ES-I3 (cell line): ENCODE results near the gene TTC9B.

Experiments
- H3K36me3 ChIP-seq: 2 replicates; pipeline ENCODE4 v1.6.1; 2013; ENCODE audit warnings: mild to moderate bottlenecking, low read length, control low read depth, moderate library complexity; ENCODE audit not compliant: insufficient read depth
- H3K4me1 ChIP-seq: 2 replicates; pipeline ENCODE4 v1.6.1; 2013; ENCODE audit warnings: mild to moderate bottlenecking, control low read depth, low read length; ENCODE audit not compliant: insufficient read depth
- H3K9ac ChIP-seq: 2 replicates; pipeline ENCODE4 v1.6.1; 2013; ENCODE audit warnings: low read depth, mild to moderate bottlenecking, low read length, moderate library complexity
- H3K9me3 ChIP-seq: 2 replicates; pipeline ENCODE4 v1.6.1; 2013; ENCODE audit warnings: mild to moderate bottlenecking, low read length, moderate library complexity; ENCODE audit not compliant: control insufficient read depth, insufficient read depth

TTC9B gene

DNA sequence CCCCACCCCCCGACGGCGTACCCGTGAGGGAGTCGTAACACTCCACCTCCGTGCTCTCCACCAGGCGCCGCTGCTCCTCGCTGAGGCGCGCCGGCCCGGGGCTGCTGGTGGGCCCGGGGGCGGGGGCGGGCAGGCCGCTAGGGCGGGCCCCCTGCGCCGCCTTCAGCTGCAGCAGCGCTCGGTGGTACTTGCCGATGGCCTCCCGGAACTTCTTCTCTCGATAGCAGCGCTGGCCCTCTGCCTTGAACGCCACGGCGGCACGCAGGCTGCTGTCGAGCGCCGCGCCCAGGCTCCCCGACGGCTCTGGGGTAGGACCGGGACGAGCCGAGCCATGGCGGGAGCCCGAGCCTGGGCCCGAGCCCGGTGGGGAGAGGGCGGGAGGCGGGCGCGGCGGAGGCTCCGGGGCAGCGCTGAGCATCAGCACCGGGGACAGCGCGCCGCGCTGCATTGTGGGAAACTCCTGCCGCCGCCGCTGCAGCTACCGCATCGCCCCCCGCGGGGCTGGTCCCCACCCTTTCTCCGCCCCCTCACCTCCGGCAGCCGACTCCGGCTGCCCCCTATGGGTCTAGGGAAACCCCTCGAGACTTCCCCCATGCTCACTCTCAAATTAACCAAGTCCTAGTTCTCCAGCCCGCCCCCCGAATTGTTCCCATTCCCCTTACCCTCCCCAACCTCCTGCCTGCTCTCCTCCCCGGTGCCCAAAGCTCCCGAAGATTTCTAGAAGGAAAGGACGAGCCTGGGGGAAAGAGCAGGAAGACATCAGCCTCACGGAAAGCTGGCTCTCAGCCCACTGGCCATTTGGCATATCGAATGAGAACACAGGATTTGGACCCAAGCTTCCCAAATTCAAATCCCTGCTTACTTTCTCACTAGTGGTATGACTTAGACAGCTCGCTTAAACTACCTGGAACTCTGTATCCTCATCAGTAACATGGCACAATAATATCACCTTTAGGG, at the start of gene TTC9B:
Gene TTC9B (minus strand): TSS at position 451 of the 957 bp plus-strand sequence. CDS start 3 bp downstream, at position 448.
- H3K9me3 ChIP-seq: no peaks in the 10 kb centered on the region
- H3K9ac ChIP-seq: peak within 1 kb of the TSS; percentile 29; the same call in 1 of the 2 replicates
- H3K36me3 ChIP-seq: no peaks in the 10 kb centered on the region
- no peaks in the 10 kb centered on the region; the same call in 1 of the 2 replicates for H3K4me1 ChIP-seq

DNA sequence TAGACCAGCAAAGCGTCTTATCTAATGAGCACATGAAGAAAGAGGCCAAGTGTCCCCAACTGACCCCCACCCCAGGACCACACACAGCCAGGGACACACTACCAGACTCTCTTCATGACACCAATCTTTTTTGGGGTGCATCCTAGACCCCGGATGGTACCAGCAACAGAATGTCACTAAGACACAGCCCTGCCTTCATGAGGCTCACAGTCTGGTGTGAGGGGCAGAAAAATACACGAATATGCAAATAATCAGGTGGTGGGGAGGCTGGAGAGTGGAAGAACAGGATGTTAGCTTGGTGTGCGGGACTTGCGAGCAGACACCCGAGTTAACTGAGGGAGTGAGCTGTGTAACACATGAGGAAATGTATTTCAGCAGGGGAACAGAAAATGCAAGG, 49.4 kb upstream of the TTC9B start:
- H3K36me3 ChIP-seq: no peaks in the 10 kb centered on the region
- no peak overlapping the region for H3K9ac ChIP-seq
- no peaks in the 10 kb centered on the region for H3K4me1 ChIP-seq

DNA sequence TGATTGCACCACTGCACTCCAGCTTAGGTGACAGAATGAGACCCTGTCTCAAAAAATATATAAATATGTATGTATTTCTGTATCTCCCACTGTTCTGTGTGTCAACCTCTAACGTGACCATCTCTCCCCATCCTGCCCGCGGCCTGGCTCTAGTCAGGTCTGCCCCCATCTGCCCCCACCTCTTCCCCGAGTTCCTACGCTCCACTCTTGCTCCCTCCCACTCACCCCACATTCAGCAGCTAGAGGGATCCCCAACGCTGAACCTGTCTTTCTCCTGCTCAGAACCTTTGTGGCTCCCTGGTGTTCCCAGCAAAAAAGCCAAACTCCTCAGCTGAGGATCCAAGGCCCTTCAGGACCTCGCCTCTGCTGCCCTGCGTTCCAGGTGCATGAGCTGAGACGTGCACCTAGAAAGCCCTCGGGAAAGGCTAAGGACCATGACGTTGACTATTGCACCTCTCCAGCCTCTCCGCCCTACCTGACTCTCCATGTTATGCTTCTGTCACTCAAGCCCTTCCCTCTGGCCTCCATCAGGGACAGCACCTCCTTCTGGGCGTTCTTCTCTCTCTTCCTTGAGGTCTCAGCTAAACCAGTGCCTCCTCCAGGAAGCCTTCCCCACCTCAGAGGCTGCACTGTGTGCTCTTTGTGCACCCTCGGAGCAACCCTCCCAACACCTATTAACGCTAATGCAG, 48.9 kb upstream of the TTC9B start:
- Histone ChIP-seq H3K4me1 (no peaks in the 10 kb centered on the region), H3K36me3 (no peaks in the 10 kb centered on the region), H3K9ac (no peak overlapping the region), H3K9me3 (no peaks in the 10 kb centered on the region)

More for the DNA sequence above, 49.4 kb upstream of the TTC9B start:
- H3K9me3 ChIP-seq: no peaks in the 10 kb centered on the region

DNA sequence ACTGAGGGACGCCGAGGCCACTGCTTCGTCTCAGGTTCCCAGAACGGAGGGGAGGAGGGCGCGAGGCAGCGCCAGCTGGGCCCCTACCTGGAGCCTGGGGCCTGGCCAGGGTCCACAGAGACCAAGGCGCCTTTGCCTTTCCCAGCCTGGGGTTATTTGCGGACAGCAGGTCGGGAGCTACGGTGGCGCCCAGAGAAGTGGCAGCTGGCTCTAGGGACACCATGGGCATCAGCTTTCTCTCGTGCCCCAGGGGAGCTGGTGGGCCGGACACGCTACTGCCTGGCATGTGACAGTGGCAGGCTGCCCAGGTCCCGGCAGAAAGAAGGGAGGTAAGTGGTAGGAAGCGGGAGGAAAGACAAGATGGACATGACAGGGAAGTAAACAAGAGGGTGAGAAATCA, 47.9 kb upstream of the TTC9B start:
- no peaks in the 10 kb centered on the region for H3K36me3 ChIP-seq
- no peaks in the 10 kb centered on the region for H3K4me1 ChIP-seq
- H3K9me3 ChIP-seq: no peaks in the 10 kb centered on the region
- H3K9ac ChIP-seq: no peak overlapping the region

DNA sequence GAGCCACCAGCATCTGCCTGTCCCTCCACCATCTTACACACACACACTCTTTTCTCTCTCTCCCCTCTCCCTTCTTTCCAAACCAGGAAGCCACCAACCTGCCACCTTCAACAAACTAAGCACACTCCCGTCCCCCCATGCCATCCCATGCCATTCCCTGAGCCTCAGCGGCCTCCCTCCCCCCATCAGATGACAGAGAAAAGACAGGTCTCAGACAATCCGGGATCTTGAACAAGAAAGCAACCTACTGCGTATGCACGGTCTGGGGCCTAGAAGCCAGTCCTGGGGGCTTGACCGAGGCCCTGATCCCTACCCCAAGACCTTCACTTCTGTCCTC, 47.5 kb upstream of the TTC9B start:
- no peaks in the 10 kb centered on the region for H3K36me3 ChIP-seq
- H3K9me3 ChIP-seq: no peaks in the 10 kb centered on the region
- H3K4me1 ChIP-seq: no peaks in the 10 kb centered on the region
- H3K9ac ChIP-seq: no peak overlapping the region

DNA sequence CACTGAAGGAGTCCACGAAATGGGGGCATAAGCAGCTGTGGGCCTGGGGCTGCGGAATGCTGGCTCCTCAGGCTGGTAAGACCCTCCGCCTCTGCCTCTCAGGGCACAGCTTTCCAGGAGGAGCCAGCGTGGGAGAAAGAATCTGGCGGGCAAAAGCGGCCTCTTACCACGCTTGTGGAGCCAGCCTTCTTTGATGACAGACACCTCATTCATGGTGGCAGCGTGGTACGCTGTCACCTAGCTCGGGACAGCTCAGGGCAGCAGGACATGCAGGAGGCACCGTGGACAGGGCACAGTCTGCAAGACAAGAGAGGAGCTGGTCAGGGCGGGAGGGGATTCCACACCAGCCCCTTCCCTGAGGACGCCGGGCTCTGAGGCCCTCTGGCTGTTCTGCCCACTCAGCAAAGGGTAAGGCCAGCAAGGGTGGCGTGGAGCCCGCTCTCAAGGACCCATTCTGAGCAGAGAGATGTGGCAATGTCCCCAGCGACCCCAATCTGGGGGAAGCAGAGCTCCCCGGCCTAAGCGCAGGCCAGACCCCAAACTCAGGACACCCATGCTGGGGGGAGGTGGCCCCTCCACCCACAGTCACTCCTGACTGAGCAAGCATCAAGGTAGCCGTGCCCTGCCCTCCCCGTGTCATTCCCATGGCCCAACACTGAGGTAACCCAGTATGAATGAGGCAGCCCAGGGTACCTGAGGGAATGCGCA, 47.0 kb upstream of the TTC9B start:
- no peaks in the 10 kb centered on the region for H3K36me3 ChIP-seq
- no peaks in the 10 kb centered on the region for H3K4me1 ChIP-seq
- H3K9ac ChIP-seq: no peak overlapping the region
- H3K9me3 ChIP-seq: no peaks in the 10 kb centered on the region

DNA sequence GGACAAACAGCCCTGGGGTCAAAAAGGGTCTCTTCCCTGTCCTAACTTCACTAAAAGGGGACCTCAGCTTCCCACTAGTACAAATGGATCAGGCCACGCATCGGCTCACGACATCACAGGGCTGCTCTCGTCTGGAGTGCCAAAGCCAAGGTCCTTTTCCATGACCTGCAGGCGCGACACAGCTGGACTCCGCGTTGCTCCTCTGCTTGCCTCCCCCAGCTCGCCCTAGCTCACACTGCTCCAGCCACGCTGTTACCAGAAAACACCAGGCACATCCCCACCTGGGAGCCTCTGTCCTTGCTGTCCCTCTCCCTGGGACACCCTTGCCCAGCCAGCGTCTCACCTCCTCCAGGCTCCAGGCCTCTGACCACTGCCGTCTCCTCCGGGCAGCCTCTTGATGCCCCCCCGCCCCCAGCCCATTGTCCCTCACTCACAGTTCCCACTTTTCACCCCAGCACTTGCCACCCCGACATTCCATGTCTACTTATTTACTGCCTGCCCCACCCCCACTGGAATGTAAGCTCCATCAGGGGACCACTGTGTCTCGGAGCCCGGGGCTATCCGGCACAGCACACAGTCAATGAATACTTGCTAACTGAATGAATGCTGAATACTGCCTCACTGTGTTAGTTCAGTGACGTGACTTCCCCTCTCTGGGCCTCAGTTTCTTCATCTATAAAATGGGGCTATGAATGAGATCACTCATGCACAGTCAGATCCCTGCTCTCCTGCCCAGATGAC, 46.3 kb upstream of the TTC9B start:
- H3K9me3 ChIP-seq: no peaks in the 10 kb centered on the region
- H3K36me3 ChIP-seq: no peaks in the 10 kb centered on the region
- no peaks in the 10 kb centered on the region for H3K4me1 ChIP-seq
- no peak overlapping the region for H3K9ac ChIP-seq

DNA sequence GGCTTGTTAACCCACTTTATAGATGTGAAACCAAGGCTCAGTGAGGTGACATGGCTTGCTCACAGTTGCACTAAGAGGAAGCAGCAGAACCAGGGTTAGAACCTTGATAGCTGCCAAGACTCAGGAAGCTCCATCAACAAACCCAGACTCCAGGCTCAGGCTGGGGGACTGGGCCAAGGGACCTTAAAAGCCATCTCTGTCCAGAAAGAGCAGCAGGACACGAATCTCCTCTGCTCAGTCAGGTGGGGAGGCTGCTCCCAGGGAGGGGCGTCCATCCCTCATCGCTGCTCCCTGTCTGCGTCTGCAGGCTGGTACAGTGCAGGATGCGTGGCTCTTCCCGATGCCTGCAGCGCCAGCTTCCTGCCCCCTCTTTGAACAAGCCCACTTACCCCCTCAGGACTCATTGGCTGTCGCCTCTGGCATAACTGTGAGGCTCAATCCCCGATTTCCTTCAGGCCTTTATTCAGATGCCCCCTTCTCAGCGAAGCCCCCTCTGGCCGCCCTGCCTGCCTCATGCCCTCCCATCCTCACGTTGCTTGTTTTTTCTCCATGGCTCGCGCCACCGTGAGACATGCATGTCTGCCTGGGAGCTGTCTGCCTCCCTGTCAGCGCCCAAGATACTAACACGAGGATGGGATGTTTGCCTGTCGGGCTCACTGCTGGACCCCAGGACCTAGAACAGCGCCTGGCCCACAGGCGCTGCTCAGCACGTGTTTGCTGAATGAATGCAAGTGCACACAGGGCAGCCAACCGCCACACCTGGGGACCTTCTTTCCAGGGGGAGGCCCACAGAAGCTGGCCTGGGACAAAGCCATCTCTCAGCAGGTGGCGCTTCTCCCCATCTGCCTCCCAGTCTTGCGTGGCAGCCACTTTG, 45.5 kb upstream of the TTC9B start:
- Histone ChIP-seq H3K4me1 (no peaks in the 10 kb centered on the region), H3K9me3 (no peaks in the 10 kb centered on the region), H3K9ac (no peak overlapping the region), H3K36me3 (no peaks in the 10 kb centered on the region)

DNA sequence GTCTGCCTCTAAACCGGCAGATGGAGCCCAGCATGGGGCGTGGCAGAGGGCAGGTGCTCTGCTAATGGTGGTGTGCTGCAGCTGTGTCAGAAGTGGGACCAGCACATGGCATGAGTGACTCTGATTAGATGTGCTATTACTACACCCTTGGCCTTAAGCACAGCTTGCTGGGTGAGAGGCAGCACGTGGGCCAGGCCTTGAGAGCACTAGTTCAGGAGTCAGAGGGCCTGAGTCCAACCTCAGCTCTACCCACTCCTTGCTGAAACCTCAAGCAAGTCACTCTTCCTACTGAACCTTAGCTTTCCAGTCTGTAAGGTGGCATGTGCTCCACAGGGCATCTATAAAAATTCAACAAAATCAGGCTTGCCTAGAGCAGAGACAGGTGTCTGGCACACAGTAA, 44.2 kb upstream of the TTC9B start:
- Histone ChIP-seq H3K9ac (no peak overlapping the region), H3K4me1 (no peaks in the 10 kb centered on the region), H3K36me3 (no peaks in the 10 kb centered on the region), H3K9me3 (no peaks in the 10 kb centered on the region)

DNA sequence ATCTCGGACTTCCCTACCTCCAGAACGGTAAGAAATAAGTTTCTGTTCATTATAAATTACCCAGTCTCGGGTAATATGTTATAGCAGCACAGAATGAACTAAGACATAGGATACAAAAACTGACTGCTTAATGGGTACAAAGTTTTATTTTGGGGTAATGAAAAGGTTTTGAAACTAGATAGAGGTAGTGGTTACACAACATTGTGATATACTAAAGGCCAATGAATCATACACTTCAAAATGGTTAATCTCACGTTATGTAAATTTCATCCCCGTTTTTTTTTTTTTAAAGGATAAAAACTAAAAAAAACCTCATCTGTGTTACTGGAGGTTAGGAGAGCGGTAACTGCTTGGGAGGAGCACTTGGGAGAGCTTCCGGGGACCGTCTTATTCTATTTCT, 43.4 kb upstream of the TTC9B start:
- H3K36me3 ChIP-seq: no peaks in the 10 kb centered on the region
- no peaks in the 10 kb centered on the region for H3K4me1 ChIP-seq
- no peak overlapping the region for H3K9ac ChIP-seq
- no peaks in the 10 kb centered on the region for H3K9me3 ChIP-seq

DNA sequence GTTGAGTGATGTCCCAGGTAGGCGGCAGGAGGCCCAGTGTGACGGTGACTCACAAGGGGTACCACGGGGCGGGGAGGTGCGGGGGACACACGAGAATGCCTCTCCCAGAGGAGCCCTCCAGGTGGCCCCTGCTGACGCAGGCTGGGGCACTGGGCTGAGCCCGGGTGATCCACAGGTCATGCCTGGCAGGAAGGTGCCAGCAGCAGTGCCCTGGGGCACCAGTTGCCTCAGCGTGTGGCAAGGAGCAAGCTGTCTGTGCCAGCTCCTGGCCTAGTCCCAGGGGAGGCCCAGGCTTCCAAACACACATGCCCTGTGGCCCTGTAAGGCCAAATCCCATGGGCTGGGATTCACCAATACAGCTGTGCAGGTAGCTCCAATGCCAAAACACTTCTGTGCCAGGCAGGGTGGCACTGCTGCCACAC, 38.9 kb upstream of the TTC9B start:
- H3K36me3 ChIP-seq: peaks cover 8% of the 10 kb centered on the region; the same call in 1 of the 2 replicates
- H3K9me3 ChIP-seq: no peaks in the 10 kb centered on the region
- H3K9ac ChIP-seq: no peak overlapping the region
- peaks cover 6% of the 10 kb centered on the region for H3K4me1 ChIP-seq

DNA sequence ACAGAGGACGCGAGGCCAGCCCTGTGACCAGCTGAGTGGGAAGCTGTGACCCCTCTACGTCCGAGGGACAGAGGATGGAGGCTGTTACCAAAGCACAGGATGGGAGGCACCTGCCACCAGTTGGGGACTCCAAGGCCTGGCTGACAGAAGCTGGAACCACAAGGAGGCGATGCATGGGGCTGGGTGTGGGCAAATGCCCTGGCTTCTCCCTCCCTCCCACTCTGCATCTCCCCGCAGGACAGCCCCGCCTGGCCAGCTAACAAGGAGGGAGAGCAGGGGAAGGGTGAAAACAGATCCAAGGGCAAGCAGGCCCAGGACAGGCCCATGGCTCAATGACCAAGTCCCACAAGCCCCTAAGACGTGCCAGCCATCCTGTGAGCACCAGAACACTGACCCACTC, 38.3 kb upstream of the TTC9B start:
- no peaks in the 10 kb centered on the region for H3K9me3 ChIP-seq
- no peak overlapping the region for H3K9ac ChIP-seq
- H3K36me3 ChIP-seq: peaks cover 8% of the 10 kb centered on the region; the same call in 1 of the 2 replicates
- peaks cover 6% of the 10 kb centered on the region for H3K4me1 ChIP-seq

DNA sequence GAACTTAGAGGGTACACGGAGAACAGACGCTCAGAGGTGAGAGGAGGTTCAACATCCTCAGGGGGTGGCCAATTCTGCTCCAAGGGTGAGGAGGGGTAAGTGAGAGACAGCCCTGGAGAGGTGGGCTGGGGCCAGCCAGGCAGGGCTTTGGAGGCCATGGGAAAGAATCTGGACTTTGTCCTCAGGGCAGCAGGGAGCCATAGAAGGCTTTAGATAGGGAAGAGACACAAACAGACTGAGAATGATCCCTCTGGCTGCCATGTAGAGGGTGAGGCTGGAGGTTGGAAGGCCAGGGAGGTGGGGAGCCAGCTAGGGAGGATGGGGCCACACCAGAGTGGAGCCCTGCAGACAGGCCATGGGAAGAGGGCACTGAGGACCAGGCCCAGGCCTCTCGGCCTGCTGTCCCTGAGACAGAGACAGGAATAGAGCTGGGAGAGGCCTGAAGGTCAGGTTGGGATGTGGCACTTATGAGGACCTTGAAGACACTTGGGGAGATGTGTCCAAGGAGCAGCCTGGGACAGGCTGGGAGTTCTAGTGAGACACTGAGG, 37.5 kb upstream of the TTC9B start:
- no peaks in the 10 kb centered on the region for H3K9me3 ChIP-seq
- H3K36me3 ChIP-seq: peaks cover 11% of the 10 kb centered on the region; the same call in 1 of the 2 replicates
- H3K4me1 ChIP-seq: peaks cover 6% of the 10 kb centered on the region
- no peak overlapping the region for H3K9ac ChIP-seq
